ENCODE data around the gene TBC1D9B.

Gene TBC1D9B

GRCh38 chr5:179823937-179824744, 83.6 kb downstream of the TBC1D9B start:
- DNase-seq (ENCODE audit: low read depth) = no peak
- H3K4me3 ChIP-seq (ENCODE audit: low read depth, low read length) = no peak overlapping the region

GRCh38 chr5:179822444-179822990, 85.2 kb downstream of the TBC1D9B start:
- H3K4me3 ChIP-seq (ENCODE audit: low read depth, low read length) = peak overlapping the region; percentile 96

More at GRCh38 chr5:179823937-179824744, 83.6 kb downstream of the TBC1D9B start:
- TF ChIP-seq CTCF (IDR thresholded peaks at IDR 0.05; ENCODE audit: low read depth, low read length, missing control alignments) = no peak
- in situ Hi-C loops (cut with HindIII; ENCODE audit: low sequenced_read_pairs) = no loop called here

GRCh38 chr5:179822059-179822432, 85.7 kb downstream of the TBC1D9B start:
- in situ Hi-C loops (cut with HindIII; ENCODE audit: low sequenced_read_pairs) = no loop called here
- TF ChIP-seq CTCF (IDR thresholded peaks at IDR 0.05; ENCODE audit: low read depth, low read length, missing control alignments) = no peak
- no peak for DNase-seq (ENCODE audit: low read depth)
- peak overlapping the region; percentile 96 for H3K4me3 ChIP-seq (ENCODE audit: low read depth, low read length)

More at GRCh38 chr5:179822444-179822990, 85.2 kb downstream of the TBC1D9B start:
- no peak for DNase-seq (ENCODE audit: low read depth)
- no peak for TF ChIP-seq CTCF (IDR thresholded peaks at IDR 0.05; ENCODE audit: low read depth, low read length, missing control alignments)
- in situ Hi-C loops (cut with HindIII; ENCODE audit: low sequenced_read_pairs) = no loop called here

GRCh38 chr5:179821298-179822058, 86.2 kb downstream of the TBC1D9B start:
- in situ Hi-C loops (cut with HindIII; ENCODE audit: low sequenced_read_pairs) = no loop called here
- H3K4me3 ChIP-seq (ENCODE audit: low read depth, low read length) = peak overlapping the region; percentile 96
- no peak for TF ChIP-seq CTCF (IDR thresholded peaks at IDR 0.05; ENCODE audit: low read depth, low read length, missing control alignments)
- DNase-seq (ENCODE audit: low read depth) = peak; percentile 93

GRCh38 chr5:179820483-179821297, 87.0 kb downstream of the TBC1D9B start, which contains the start of gene SQSTM1:
TSS of gene SQSTM1 (plus strand) at chr5:179820905. CDS start at chr5:179820937, 32 bp downstream.
- no peak for TF ChIP-seq CTCF (IDR thresholded peaks at IDR 0.05; ENCODE audit: low read depth, low read length, missing control alignments)
- H3K4me3 ChIP-seq (ENCODE audit: low read depth, low read length) = peak within 1 kb of the TSS; percentile 96
- DNase-seq (ENCODE audit: low read depth) = peak; percentile 28
- in situ Hi-C loops (cut with HindIII; ENCODE audit: low sequenced_read_pairs) = no loop called here

- DNase-seq (ENCODE audit: low read depth) = no peak
- in situ Hi-C loops (cut with HindIII; ENCODE audit: low sequenced_read_pairs) = no loop called here
- TF ChIP-seq CTCF (IDR thresholded peaks at IDR 0.05; ENCODE audit: low read depth, low read length, missing control alignments) = no peak
- H3K4me3 ChIP-seq (ENCODE audit: low read depth, low read length) = peak overlapping the region; percentile 96
These were observed 87.6 kb downstream of the TBC1D9B start for GRCh38 chr5:179820127-179820482.

All from astrocyte of the cerebellum (primary cell).